CD14-positive monocyte (primary cell): ENCODE data around the gene OOSP4A. TPM values are rescaled to one million over a fixed set of nuclear protein-coding genes. Genes with fewer than 3 reads are reported as not detected.

Source experiments
- DNase-seq, 3 donors: peaks; one replicate each; pipeline ENCODE4 v3.0.0-alpha.2; 2011 to 2022
- H2AFZ ChIP-seq: 2 replicates; pipeline ENCODE4 v1.6.0; 2012; ENCODE audit warnings: mild to moderate bottlenecking, low read depth, low read length, inconsistent platforms; ENCODE audit not compliant: insufficient read depth, poor library complexity, severe bottlenecking
- H3K27ac ChIP-seq, 2 donors: 1 replicate in 1 of 2; 2 replicates in 1 of 2; pipeline ENCODE4 v1.5.1; 2012 to 2013; ENCODE audit warnings: low read length in 2 of 2, control low read depth in 1 of 2, inconsistent platforms in 1 of 2, low read depth in 1 of 2, mild to moderate bottlenecking in 1 of 2
- H3K27me3 ChIP-seq, 2 donors: one replicate each; pipeline versions ENCODE4 v1.6.0 to v1.6.1; 2011 to 2013; ENCODE audit warnings: low read length in 2 of 2; ENCODE audit not compliant: control insufficient read depth in 2 of 2, insufficient read depth in 2 of 2
- H3K36me3 ChIP-seq, 2 donors: replicated peaks in 1 of 2; 1 replicate in 1 of 2; 2 replicates in 1 of 2; pipeline versions ENCODE4 v1.5.1 to v1.6.1; 2012 to 2013; ENCODE audit warnings: low read length in 2 of 2, control low read depth in 1 of 2, inconsistent platforms in 1 of 2, mild to moderate bottlenecking in 1 of 2; ENCODE audit not compliant: insufficient read depth in 2 of 2, control insufficient read depth in 1 of 2
- H3K4me1 ChIP-seq, 2 donors: 1 replicate in 1 of 2; 2 replicates in 1 of 2; pipeline versions ENCODE4 v1.5.1 to v1.6.1; 2012 to 2013; ENCODE audit warnings: low read length in 2 of 2, control low read depth in 1 of 2, inconsistent platforms in 1 of 2, mild to moderate bottlenecking in 1 of 2, moderate library complexity in 1 of 2; ENCODE audit not compliant: insufficient read depth in 2 of 2, control insufficient read depth in 1 of 2
- H3K4me2 ChIP-seq: replicated peaks from 2 replicates; pipeline ENCODE3; 2012; ENCODE audit warnings: low read length, moderate library complexity, mild to moderate bottlenecking; ENCODE audit not compliant: poor library complexity, severe bottlenecking; ENCODE audit errors: extremely low read depth
- H3K4me3 ChIP-seq, 3 experiments: fragments of 200-600 bp in 1 of 3; sonication (generic) in 1 of 3; replicated peaks in 1 of 3; 1 replicate in 2 of 3; 2 replicates in 1 of 3; pipeline ENCODE4 v1.5.1; 2011 to 2013; ENCODE audit warnings: low read length in 3 of 3, mild to moderate bottlenecking in 3 of 3, control low read depth in 2 of 3, low read depth in 2 of 3, inconsistent platforms in 1 of 3, moderate library complexity in 1 of 3
- H3K79me2 ChIP-seq: 2 replicates; pipeline ENCODE4 v1.6.0; 2012; ENCODE audit warnings: mild to moderate bottlenecking, control low read depth, inconsistent platforms, low read length, moderate library complexity; ENCODE audit not compliant: insufficient read depth
- H3K9ac ChIP-seq: 2 replicates; pipeline ENCODE4 v1.6.0; 2017; ENCODE audit warnings: low read length, mild to moderate bottlenecking; ENCODE audit not compliant: insufficient read depth, poor library complexity, severe bottlenecking
- H3K9me3 ChIP-seq, 2 donors: replicated peaks in 1 of 2; 1 replicate in 1 of 2; 2 replicates in 1 of 2; pipeline versions ENCODE4 v1.5.1 to v1.6.1; 2012 to 2013; ENCODE audit warnings: low read length in 2 of 2, control low read depth in 1 of 2; ENCODE audit not compliant: control insufficient read depth in 1 of 2, insufficient read depth in 1 of 2
- H4K20me1 ChIP-seq: 2 replicates; pipeline ENCODE4 v1.6.0; 2012; ENCODE audit warnings: mild to moderate bottlenecking, low read length, control low read depth, moderate library complexity; ENCODE audit not compliant: insufficient read depth
- H3K27ac Mint-ChIP-seq, 7 donors: one replicate each; pipeline ENCODE4 v1.8.0; 2020; ENCODE audit warnings: mild to moderate bottlenecking in 7 of 7, mixed read lengths in 7 of 7, moderate library complexity in 6 of 7, inconsistent platforms in 2 of 7
- H3K27me3 Mint-ChIP-seq, 3 donors: one replicate each; pipeline ENCODE4 v1.8.0; 2021 to 2022; ENCODE audit warnings: low read depth in 3 of 3, mild to moderate bottlenecking in 3 of 3, mixed read lengths in 3 of 3, moderate library complexity in 3 of 3, inconsistent platforms in 1 of 3
- H3K36me3 Mint-ChIP-seq, 2 donors: one replicate each; pipeline ENCODE4 v1.8.0; 2020; ENCODE audit warnings: mixed read lengths in 2 of 2, inconsistent platforms in 1 of 2, mild to moderate bottlenecking in 1 of 2
- H3K4me1 Mint-ChIP-seq: one replicate; pipeline ENCODE4 v1.8.0; 2020; ENCODE audit warnings: mild to moderate bottlenecking, mixed read lengths
- H3K4me3 Mint-ChIP-seq, 2 donors: one replicate each; pipeline ENCODE4 v1.8.0; 2020; ENCODE audit warnings: mild to moderate bottlenecking in 2 of 2, mixed read lengths in 2 of 2, moderate library complexity in 1 of 2
- H3K9me3 Mint-ChIP-seq, 7 donors: one replicate each; pipeline ENCODE4 v1.8.0; 2020 to 2022; ENCODE audit warnings: mixed read lengths in 7 of 7, mild to moderate bottlenecking in 6 of 7, moderate library complexity in 6 of 7, inconsistent platforms in 2 of 7
- WGBS: methylation state at CpG from one replicate; pipeline ENCODE4 v1.1.5; 2013; ENCODE audit warnings: missing lambda C conversion rate; ENCODE audit not compliant: insufficient coverage; 5-methylcytosine and 5-hydroxymethylcytosine counted together
- intact Hi-C, 2 donors: fragments of 100-400 bp; cut with micrococcal nuclease; formaldehyde crosslinking; loops; one replicate each; pipeline versions ENCODE4 v1.15.0 to v1.15.1; 2023
- polyA plus RNA-seq, 3 donors: library from polyadenylated mRNA; depleted of rRNA in 1 of 3; unstranded in 2 of 3; stranded (reverse) in 1 of 3; fragments of 300-500 nt in 2 of 3; fragments of >200 nt in 1 of 3; fragmentation: Illumina TruSeq in 2 of 3; gene quantifications; 1 replicate in 2 of 3; 2 replicates in 1 of 3; pipeline ENCODE4 v1.2.3, GENCODE V29; 2012 to 2021
- TF ChIP-seq, protein P1 (sequence below): fragments of 200-600 bp; IDR thresholded peaks from one replicate; pipeline ENCODE4 v1.8.0; 2022; ENCODE audit warnings: antibody characterized with exemption, mild to moderate bottlenecking

The OOSP4A gene
- polyA plus RNA-seq, 3 donors, result not detected

- intact Hi-C loops, result no loop called here
- Mint-ChIP-seq H3K4me1 (peaks cover 16% of the 10 kb centered on the region), H3K36me3 (no peaks in the 10 kb centered on the region), H3K27me3 (peaks cover 0 to 9% (median 3%) of the 10 kb centered on the region in 3 donors), H3K9me3 (peaks cover 6 to 18% (median 12%) of the 10 kb centered on the region in 7 donors), H3K27ac (no peak overlapping the region), H3K4me3 (no peak overlapping the region)
- Histone ChIP-seq H3K36me3 (no peaks in the 10 kb centered on the region), H2AFZ (no peak overlapping the region), H3K79me2 (no peaks in the 10 kb centered on the region), H4K20me1 (no peaks in the 10 kb centered on the region), H3K27ac (no peak overlapping the region), H3K4me1 (peaks cover 0 to 2% of the 10 kb centered on the region in 2 donors), H3K9ac (no peak overlapping the region), H3K9me3 (peaks cover 0 to 6% of the 10 kb centered on the region in 2 donors), H3K27me3 (no peaks in the 10 kb centered on the region), H3K4me2 (no peak overlapping the region), H3K4me3 (no peak overlapping the region)
- TF ChIP-seq, protein P1, sequence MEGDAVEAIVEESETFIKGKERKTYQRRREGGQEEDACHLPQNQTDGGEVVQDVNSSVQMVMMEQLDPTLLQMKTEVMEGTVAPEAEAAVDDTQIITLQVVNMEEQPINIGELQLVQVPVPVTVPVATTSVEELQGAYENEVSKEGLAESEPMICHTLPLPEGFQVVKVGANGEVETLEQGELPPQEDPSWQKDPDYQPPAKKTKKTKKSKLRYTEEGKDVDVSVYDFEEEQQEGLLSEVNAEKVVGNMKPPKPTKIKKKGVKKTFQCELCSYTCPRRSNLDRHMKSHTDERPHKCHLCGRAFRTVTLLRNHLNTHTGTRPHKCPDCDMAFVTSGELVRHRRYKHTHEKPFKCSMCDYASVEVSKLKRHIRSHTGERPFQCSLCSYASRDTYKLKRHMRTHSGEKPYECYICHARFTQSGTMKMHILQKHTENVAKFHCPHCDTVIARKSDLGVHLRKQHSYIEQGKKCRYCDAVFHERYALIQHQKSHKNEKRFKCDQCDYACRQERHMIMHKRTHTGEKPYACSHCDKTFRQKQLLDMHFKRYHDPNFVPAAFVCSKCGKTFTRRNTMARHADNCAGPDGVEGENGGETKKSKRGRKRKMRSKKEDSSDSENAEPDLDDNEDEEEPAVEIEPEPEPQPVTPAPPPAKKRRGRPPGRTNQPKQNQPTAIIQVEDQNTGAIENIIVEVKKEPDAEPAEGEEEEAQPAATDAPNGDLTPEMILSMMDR, result no peak
- no CpG with 5 or more reads among the region's 4 CpGs for WGBS
- DNase-seq, result no peak
Observed at GRCh38 chr11:59941091-59941490, 22.7 kb upstream of the OOSP4A start.

GRCh38 chr11:59943997-59944714 is 19.7 kb upstream of the OOSP4A start:
- Mint-ChIP-seq H3K4me1 (peaks cover 10% of the 10 kb centered on the region), H3K9me3 (peaks cover 4 to 19% (median 12%) of the 10 kb centered on the region in 7 donors), H3K27me3 (peaks cover 0 to 4% (median under 1%) of the 10 kb centered on the region in 3 donors), H3K27ac (no peak overlapping the region), H3K4me3 (no peak overlapping the region), H3K36me3 (no peaks in the 10 kb centered on the region)
- H4K20me1 ChIP-seq, result no peaks in the 10 kb centered on the region
- peaks cover 0 to 6% of the 10 kb centered on the region in 2 donors for H3K9me3 ChIP-seq
- TF ChIP-seq, protein P1, result no peak
- H3K36me3 ChIP-seq, result no peaks in the 10 kb centered on the region
- H3K27ac ChIP-seq, result no peak overlapping the region
- DNase-seq, result no peak
- no peaks in the 10 kb centered on the region for H3K79me2 ChIP-seq
- intact Hi-C loops, result no loop called here
- H3K4me1 ChIP-seq, result peaks cover 0 to 2% of the 10 kb centered on the region in 2 donors
- H3K4me3 ChIP-seq, result no peak overlapping the region
- 100% methylated on average over 1 of the region's 3 CpGs for WGBS
- no peak overlapping the region for H3K9ac ChIP-seq
- H3K27me3 ChIP-seq, result no peaks in the 10 kb centered on the region
- no peak overlapping the region for H2AFZ ChIP-seq
- no peak overlapping the region for H3K4me2 ChIP-seq
